SW480 (cell line): Measurements from ENCODE around the gene AP2S1.
"Not testable (repeated sequence)": the region's sequence is repeated elsewhere in the genome, so short reads cannot be mapped to it uniquely, and the experiment has no call there.

Experiments used
- DNase-seq: peaks from one replicate; pipeline ENCODE4 v3.0.0-alpha.2; 2016; ENCODE audit warnings: low spot score

Gene AP2S1

DNA sequence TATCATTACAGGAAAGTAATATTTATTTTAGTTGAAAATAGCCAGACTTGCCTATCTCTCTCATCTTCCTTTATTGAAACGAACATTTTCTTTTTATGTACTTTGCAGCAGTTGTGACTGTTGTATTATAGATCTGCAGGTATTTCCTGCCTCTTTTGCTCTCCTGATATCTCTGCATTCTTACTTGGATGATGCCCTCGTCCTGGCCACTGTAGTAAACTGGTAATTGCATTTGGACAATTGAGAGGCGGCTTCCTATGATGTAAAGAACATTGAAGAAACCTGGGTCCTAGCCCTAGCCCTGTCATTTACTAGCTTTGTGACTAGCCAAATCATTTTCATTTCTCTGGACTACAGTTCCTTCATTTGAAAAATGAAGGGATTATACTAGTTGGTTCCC, 16.5 kb upstream of the AP2S1 start:
- no peak for DNase-seq

DNA sequence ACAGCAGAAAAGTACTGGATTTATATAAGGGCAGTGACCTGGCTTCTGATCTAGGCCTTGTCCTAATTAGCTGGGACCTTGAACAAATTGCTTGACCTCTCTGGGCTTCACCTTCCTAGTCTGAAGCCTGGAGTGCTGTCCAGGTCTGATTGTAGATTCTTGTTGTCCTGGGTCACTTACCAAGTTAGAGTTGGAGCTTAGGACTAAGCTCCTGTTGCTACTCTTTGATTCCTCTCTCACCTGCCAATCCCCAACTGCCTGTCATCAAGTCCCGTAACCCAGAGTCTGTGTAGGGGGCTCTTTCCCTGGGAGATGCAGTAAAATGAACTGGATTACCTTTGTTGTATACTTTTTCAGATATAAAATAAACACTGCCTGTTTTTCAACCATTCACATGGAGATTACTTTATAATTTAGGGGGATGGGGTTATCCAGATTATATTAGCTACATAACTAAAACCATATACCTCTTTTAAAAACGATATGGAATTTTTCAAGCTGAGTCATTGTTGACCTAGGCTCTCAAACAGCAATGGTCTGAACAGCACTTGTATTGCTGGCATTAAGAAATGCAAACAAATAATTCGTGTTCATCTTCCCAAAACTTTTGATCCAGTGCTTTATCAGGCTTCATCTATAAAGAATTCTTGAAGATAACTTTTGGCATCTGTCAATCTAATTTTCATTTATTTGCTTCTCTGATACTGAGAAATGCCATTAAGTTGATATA, 15.9 kb upstream of the AP2S1 start:
- DNase-seq: no peak

DNA sequence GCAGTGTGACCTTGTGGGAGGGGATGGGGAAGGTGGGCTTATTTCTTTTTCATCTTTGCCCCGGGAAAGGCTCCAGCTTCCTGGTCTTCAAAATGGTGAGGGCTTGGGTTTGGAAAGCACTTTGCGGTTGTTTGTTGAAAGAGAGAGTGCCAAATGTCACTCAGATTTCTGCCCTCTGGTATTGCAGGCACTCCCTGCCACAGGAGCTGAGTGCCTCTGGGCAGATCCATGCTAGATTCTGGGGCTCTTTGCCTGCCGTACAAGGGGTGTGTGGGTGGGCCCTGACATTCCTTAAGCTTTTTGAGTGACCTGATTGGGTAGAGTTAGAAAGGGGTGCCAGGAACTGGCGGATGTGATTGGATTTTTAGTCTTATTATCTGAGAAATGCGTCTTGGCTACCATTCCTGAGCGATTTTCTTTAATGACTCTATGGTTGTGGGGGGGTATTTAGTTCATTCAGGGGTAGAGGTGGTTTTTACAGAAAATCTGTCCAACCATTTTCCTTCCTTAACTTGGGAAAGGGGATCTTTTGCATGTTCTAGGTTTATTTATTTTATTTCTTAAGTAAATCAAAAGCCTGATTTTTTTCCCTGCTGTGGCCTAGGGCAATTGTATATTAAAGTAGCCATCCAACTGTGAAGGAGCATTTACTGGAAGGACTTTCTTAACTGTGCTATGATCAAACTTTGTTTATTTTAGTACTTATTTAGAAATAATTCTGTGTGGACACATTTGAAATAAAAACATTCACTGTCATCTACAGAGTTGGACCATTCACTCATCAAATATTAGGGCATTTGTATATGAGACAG, 13.4 kb upstream of the AP2S1 start:
- peak; percentile 74 for DNase-seq

DNA sequence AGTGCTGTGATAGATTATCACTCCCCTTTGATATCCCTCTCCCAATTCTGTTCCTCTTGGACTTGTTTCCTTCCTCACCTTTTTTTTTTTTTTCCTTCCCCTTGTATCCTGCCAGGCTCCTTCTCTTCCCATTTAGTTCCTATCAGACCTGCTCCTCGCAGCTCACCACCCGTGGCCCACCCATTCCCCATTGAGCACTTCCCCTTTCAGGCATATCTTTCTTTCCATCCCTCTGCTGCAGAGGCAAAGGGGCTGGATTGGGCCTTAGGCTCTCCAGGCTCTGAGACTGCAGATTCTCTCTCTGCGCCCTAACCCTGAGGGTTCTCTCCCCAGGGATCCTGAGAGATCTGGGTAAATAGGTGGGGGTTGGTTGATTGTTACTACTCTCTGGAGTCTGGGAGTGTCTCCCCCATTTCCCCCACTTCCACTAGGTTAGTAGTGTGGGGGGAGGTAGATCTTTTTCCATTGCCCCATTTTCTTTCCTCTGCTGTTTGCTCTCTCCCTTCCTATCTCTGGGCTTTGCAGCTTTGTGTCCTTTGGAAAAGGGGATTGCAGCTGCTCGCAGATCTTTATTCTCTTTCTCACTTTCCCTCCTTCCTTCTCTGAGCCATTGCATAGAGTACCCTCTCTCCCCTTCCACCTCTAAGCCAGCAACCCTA, 12.5 kb upstream of the AP2S1 start:
- DNase-seq: no peak

DNA sequence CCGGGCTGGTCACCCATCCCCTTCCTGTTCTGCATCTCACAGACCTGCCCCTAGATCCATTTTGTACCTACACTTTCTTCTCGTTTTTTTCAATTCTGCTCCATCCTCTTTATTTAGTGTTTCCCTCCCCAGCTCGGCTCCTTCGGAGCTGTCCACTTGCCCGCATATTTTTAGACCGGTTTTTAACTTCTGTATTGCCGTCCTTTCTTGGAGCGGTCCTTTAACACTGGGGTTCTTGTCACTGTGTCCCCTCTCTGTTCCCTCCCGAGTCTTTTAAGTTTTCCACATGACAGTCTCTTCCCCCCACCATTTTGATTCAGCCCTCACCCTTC, 11.8 kb upstream of the AP2S1 start:
- DNase-seq: no peak

DNA sequence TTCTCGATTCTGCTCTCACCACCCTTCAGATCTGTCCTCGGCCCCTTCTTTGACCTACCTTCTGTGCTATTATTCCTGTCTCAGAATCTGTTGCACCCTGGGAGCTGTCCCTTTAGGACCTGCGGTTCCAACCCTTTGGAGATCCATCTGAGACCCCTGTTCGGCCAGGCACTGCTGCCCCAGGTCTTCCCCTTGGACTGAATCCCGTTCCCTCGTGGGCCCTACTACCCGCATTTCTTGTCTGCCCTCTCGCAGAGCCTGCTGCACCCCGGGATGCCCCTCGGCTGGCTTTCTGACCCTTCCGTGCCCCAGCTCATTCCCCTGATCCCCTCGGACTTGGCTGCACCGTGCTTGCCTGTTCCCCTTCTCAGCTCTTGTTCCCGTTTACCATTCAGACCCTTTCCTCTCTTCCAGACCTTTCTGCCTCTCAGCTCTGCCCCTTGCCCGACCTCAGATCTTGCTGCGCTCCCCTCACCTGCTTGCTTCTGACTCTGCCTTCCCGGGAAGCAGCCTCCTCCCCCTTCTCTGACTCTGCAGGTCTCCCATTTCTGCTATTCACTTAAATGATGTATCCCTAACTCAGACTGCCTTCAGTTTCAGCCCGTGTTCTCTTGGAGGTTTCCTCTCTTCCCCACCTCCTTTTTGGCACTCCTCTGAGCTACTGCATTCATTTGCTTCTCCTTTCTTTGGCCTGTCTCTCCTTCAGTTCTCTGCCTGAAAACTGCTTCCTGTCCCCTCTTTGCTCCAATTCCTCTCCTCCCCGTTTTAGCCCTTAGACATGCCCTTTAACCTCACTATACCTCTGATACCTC, 11.3 kb upstream of the AP2S1 start:
- peak; percentile 51 for DNase-seq

GRCh38 chr19:46860846-46861690, 10.4 kb upstream of the AP2S1 start, which contains the start of gene ARHGAP35:
ARHGAP35 (plus strand) TSS chr19:46860997; CDS start chr19:46918676, 57,679 bp downstream.
- DNase-seq: peak; percentile 41

DNA sequence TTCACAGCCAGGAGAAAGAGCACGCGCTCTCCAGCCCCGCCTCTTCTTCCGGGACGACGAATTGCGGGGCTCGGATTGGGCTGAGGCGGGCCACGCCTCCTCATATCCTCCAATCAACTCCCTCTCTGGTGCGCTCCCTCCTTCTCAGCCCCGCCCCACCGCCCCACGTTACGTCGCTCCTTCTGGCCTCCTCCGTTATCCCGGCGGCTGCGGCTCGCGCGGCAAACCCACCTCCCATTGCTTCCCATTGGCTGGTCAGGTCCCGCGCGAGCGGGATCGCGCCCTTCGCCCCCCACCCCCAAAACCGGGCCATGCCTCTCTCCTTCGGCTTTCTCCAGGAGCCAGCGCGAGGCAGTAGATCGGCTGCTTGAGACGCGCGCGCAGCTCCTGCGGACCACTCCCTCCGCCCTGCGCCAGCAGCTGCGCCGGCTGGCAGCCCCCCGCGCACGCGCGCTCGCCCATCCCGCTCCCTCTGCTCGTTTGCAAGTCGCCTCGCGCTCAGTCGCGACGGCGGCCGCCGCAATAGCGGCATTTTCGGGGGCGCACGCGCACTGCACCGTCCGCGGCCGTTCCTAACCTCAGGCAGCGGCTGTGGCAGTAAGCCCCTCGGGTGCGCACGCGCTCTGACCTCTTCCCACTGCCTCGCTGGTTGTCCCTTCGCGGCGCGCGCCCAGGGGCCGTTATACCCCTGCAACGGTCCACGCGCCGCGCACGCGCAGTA, 9.6 kb upstream of the AP2S1 start:
- DNase-seq: peak; percentile 99

- no peak for DNase-seq
Observed at GRCh38 chr19:46859637-46860124, 9.0 kb upstream of the AP2S1 start.

DNA sequence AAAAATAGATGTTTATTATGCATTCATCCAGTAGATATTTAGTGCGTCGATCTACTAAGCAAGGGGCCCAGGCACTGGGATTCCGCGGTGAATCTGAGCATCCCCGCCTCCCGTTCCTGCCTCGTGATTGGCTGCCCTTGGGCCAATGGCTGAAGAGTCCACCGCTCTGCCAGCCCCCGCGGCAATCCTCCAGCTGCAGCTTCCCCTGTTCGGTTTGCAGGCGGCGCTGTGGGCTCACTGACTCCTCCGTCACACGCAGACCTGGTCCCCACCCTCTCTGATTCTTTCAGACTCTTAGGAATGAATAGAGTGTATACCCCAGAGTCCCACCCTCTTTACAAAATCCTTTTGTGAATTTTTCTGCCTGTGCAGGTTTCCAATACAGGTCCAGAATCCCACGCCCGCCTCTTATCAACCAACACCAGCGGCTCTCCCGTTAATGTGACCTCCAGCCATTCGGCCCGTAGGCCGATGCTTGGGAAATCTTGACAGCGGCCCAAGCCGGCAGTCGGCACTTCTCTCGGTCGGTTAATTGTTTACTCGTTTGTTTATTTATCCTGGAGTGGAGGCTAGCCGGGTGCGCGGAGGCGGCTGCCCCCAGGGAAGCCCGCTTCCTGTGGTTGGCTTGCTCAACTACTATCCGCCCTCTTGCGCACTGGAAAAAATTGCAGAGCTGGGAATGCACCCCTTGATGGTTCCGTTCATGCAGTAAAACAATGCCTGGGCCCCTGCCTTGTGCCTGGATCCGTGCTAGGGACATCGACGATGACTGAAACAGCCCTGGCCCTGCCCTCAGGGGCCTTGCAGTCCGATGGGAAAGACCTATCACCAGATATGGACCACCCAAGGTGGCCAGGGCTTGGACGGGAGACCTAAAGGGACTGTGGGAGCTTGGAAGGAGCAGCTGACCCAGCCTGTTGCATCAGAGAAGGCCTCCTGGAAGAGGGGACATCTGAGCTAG, 5.7 kb upstream of the AP2S1 start:
- DNase-seq: peak; percentile 98

- not testable (repeated sequence) for DNase-seq
Observed at GRCh38 chr19:46854698-46855097, 4.1 kb upstream of the AP2S1 start.

DNA sequence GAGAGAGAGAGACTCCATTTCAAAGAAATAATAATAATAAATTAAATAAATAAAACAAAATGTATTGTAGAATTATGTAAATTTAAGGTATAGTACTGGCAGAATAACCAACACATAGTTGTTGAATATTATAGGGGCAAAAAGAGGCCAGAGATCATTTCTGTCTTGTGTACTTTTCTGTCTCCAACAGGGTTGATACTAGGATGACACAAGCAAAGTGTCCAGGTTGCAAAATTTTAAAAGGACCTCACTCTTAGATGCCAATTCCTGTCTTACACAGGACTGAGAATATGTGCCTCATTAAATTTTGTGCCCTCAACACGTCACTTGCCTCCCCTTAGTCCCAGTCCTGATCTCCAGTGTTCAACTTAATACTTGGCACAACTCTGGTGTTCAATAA, 2.2 kb upstream of the AP2S1 start:
- no peak for DNase-seq

DNA sequence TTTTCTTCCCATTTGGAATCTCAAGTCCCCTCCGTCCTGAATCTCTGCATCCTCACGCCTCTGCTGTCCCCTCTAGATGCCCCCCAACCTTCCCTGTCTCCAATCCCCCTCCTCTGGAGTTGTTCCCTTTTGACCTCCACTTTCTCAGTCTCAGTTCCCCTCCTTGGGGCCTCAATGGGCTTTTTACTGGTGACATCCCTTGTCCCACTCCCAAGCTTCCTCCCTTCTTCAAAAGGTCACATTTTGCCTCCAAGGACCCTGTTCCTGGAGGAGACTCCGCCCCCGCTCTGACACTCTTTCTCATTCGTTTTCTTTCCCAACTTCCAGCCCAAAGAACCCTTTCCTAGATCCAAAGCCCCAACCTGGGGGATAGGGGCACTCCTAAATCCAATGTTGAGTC, 1.0 kb downstream of the AP2S1 start:
- DNase-seq: no peak

DNA sequence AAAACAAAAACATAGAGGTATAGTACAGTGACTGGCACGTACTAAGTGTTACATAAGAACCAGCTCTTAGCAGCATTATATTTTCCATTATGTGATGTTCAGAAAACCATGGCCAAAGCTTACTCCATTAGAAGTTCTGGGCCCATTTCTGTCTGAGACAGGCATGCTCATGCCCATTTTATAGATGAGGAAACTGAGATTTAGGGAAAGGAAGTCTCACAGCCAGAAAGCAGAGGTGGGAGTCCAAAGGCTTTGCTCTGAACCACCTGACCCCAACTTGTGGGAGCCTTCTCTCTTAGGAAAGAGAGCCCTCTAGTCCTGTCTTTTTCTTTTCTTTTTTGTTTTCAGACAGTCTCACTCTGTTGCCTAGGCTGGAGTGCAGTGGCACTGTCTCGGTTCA, 2.3 kb downstream of the AP2S1 start:
- DNase-seq: no peak

- no peak for DNase-seq
Observed at GRCh38 chr19:46847528-46847927, 3.1 kb downstream of the AP2S1 start.

- DNase-seq: no peak
Observed at GRCh38 chr19:46845959-46846459, 4.6 kb downstream of the AP2S1 start.

DNA sequence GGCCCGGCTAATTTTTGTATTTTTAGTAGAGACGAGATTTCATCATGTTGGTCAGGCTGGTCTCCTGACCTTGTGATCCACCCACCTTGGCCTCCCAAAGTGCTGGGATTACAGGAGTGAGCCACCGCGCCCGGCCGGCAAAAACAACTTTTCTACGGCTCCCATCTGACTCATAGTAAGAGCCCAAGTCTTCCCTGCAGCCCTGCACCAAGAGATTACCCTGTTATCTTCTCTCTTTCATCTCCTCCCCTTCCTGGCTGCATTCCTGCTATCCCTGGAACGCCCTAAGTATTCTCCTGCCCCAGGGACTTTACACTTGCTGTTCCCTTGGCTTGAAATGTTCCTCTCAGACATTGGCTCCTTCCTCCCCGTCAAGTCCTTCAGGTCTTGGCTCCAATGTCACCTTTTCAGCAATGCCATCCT, 6.6 kb downstream of the AP2S1 start:
- DNase-seq: no peak

DNA sequence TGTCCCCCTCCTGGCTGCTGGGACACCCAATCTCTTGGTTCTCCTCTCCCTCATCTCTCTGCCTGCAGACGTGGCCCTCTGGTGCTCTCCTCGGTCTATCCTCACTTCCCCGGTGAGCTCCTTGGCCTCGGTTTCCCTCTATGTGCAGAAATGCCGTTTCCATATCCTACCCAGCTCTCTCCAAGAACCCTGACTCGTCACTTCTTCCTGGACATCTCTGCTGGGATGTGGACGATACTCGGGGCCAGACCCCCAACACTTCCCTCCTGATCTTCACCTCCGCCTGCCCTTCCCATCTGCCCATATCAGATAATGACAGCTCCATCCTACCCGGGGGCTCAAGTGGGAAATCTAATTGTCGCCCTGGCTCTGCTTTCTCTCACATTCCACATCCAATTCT, 7.9 kb downstream of the AP2S1 start:
- DNase-seq: no peak
